Measurements from ENCODE around the gene MRPL4.
"Not testable (repeated sequence)": the region's sequence is repeated elsewhere in the genome, so short reads cannot be mapped to it uniquely, and the experiment has no call there.

The MRPL4 gene

DNA sequence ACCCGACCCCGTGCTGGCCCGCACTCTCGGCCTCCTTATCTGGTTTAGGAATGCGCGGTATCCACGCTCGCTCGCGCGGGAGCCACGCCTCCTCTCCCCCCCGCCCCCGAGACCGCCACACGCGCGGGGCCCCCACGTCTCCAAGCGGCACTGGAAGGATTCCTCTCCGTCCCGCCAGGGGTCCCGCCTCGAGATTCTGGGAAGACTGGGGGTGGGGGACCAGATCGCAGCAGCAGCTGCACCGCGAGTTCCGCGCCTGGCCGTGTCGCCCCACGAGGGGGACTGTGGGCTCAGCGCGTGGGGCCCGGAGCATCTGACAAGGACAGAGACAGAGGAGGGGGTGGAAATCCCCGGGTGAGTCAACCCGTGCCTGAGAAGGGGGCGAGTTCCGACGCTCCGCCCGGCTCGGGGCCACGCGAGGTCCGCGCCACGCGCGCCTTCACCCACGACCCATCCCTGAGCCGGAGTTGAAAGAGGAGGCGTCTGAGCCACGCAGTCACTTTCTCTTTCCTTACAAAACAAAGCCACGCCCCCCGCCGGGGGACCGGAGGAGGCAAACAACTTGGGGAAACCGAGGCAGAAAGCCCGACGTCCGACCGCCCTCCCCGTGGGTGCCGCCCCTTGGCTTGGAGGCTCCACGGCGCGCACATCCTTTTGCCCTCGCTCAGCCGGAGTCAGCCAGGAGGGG lies 21.7 kb upstream of the MRPL4 start:
- DNase-seq (ENCODE audit: low spot score): no peak

DNA sequence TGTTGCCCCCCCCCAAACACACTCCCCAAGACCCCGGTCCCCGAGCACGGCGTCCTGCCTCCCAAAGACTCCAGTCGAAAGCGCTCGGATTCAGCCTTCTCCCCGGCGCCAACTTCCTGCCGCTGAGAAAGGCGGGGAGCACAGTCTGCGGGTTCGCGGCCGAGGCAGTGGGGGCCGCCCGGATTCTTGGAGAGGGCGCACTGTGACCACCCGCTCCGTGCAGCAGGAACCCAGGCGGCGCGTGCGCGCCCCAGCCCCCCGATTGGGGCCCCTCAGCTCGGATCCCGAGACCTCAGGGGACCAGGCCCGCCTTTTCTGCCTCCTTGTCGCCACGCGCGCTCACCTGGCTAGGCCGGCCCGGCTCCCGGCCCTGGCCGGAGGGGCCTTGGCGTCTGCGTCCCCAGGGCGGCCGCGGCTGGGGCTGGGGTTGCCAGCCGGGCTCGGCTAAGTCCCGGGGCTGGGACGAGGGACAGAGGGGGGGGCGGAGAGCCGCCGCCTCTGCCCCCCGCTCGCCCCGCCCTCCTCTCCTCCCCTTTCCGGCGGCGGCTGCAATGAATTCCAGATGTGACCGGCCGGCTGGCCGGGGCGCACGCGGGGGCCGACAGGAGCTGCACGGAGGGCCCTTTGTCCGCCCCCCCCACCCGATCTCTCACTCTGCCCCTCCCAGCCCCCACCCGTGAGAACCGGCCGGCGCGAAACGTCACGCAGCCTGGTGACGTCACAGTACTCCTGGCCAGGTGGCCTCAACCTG lies 21.0 kb upstream of the MRPL4 start, which contains the start of gene S1PR2:
TSS of gene S1PR2 (minus strand) at position 471 of the 751 bp plus-strand sequence. CDS start 6,426 bp downstream, outside the sequence.
- peak; percentile 71 for DNase-seq (ENCODE audit: low spot score)

DNA sequence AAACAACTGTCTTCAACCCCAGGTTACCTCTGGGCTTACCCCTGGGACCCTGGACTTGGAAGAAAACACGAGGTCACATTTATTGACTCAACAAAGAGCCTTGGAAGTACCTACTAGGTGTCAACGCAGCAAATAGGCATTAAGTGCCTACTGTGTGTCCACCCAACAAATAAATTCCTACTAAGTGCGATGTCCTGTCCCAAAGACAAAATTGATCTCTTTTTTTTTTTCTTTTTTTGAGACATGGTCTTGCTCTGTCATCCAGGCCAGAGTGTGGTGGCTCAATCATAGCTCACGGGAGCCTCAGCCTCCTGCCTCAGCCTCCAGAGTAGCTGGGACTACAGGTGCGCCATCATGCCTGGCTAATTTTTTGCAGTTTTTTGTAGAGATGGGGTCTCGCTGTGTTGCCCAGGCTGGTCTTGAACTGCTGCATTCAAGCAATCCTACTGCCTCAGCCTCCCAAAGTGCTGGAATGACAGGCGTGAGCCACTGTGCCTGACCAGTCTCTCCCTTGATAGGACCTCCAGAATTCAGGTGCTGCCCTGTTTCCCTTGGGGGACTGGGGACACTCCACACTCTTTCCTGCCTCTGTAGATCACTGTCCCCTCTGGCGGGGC lies 20.3 kb upstream of the MRPL4 start:
- no peak for DNase-seq (ENCODE audit: low spot score)

DNA sequence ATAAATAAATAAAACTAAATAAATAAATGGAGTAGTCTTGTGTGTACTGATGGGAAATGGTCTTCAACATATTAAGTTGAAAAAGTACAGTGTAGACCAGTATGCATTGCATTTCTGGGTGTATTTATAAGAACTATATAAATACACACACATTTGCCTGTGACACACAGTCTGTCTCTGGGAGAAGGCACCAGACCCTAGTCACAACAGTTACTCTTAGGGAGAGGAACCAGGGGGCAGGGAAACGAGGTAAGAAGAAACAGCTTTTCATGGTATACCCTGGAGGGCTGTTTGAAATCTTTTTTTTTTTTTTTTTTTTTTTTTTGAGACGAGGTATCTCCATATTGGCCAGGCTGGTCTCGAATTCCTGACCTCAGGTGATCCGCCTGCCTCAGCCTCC lies 18.1 kb upstream of the MRPL4 start:
- DNase-seq (ENCODE audit: low spot score): no peak

DNA sequence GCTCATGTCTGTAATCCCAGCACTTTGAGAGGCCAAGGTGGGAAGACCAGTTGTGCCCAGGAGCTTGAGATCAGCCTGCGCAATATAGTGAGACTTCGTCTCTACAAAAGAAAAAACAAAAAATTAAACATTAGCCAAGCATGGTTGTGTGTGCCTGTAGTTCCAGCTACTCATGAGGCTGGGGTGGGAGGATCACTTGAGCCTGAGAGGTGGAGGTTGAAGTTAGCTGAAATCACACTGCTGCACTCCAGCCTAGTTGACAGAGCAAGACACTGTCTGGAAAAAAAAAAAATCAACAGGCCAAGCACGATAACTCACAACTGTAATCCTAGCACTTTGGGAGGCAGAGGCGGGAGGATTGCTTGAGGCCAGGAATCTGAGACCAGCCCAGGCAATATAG lies 17.0 kb upstream of the MRPL4 start:
- no peak for DNase-seq (ENCODE audit: low spot score)

DNA sequence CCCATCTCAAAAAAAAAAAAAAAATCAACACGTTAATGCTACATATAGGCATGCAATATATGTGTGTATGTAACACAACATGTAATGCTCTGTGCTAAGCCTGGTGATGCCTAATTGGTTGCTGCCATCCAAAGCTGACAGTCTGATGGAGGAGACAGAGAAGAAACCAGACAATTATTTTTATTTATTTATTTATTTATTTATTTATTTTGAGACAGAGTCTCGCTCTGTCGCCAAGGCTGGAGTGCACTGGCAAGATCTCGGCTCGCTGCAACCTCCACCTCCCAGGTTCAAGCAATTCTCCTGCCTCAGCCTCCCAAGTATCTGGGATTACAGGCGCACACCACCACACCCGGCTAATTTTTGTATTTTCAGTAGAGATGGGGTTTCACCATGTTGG lies 16.6 kb upstream of the MRPL4 start:
- not testable (repeated sequence) for DNase-seq (ENCODE audit: low spot score)

DNA sequence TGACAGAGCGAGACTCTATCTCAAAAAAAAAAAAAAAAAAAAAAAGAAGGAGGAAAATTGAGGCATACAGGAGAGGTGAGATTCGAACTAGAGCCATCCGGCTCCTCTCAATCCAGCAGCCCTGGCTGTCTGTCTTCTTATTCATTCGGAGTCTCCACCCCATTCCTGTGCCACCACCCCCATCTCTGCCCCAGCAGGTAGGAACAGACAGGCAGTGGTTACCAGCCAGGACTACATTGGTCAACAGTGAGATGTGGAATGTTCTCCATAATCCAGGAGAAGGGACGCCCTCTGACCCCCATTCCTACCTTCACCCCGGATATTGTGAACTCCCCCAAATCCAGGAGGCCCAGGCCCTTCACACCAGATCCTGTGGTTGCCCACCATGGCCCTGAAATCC lies 14.3 kb upstream of the MRPL4 start:
- no peak for DNase-seq (ENCODE audit: low spot score)

DNA sequence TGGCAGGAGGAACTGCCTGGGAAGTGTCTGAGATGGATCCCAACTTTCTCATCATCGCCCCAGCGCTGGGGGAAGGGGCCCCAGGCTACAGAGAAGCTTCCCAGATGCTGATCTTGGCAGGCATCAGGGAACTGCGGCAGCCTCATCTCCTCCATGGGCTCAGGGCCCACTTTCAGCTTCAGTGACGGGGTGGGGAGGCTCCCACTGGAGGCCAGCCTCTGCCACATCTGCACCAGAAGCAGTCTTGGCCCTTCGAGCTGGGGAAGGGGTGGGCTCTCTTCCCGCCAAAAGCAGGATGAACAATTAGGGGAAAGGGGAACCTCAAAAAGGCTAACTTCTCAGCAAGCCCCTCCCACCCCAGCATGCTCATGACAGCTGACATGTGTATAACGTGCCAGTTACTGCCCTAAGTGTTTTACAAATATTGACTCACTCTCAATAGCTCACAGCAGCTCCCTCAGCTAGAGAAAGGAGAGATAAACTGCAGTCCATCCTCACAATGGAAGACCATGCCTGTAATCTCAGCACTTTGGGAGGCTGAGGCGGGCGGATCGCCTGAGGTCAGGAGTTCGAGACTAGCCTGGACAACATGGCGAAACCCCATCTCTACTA lies 13.7 kb upstream of the MRPL4 start:
- peak; percentile 43 for DNase-seq (ENCODE audit: low spot score)

DNA sequence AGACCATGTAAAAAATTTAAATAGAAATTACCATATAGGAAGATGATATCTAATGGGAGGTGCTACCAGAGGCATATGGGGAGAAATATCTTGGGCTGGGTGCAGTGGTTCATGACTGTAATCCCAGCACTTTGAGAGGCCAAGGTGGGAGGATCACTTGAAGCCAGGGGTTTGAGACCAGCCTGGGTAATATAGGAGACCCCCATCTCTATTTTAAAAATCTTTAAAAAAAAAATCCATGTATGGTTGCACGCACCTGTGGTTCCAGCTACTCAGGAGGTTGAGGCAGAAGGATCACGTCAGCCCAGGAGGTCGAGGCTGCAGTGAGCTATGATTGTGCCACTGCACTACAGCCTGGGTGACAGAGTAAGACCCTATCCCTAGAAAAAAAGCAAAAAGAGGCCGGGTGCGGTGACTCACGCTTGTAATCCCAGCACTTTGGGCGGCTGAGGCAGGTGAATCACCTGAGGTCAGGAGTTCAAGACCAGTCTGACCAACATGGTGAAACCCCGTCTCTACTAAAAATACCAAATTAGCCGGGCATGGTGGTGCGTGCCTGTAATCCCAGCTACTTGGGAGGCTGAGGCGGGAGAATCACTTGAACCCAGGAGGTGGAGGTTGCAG lies 10.1 kb upstream of the MRPL4 start:
- DNase-seq (ENCODE audit: low spot score): not testable (repeated sequence)

DNA sequence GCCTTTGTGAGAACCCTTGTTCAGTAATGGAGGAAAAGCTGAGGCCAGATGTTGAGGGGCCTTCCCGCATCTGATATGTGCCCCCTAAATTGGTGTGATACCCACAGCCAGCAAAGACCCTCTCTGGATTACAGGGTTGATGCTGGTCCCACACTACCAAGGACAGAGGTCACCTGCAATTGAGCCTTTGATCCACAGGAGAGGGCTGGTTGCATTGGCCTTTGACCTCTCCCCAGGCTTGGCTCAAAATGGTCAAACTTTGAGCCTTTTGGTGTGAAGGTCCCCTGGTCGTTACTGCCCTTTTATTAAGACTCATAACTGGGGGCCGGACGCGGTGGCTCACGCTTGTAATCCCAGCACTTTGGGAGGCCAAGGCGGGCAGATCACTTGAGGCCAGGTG lies 8.4 kb upstream of the MRPL4 start:
- DNase-seq (ENCODE audit: low spot score): no peak

DNA sequence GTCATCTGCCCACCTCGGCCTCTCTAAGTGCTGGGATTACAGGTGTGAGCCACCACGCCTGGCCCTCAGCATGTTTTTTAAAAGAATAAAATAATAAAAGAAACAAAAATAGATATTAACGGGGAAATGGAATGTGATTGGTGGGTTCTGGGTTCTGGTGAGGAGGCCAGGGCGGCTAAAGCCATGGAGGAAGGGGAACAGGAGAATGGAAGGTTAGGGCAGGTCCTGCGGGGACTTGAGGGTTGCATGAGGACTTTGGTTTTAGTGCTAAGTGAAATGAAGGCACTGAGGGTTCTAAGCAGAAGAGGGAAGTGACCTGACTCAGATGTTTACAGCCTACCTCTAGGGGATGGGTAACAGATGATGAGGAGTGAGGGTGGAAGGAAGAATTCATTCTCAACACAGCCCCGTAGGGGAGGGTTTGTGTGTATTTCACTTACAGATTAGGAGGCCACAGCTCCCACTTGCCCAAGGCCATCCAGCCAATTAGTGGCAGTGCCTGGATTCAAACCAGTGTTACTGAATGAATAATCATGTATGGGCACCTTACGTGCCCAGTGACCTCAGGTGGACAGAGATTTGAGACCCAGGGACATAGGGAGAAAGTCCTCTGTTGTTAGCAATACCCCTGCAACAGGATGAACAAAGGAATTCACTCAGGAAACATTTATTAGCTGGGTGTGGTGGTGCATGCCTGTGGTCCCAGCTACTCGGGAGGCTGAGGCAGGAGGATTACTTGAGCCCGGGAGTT lies 6.7 kb upstream of the MRPL4 start:
- DNase-seq (ENCODE audit: low spot score): no peak

DNA sequence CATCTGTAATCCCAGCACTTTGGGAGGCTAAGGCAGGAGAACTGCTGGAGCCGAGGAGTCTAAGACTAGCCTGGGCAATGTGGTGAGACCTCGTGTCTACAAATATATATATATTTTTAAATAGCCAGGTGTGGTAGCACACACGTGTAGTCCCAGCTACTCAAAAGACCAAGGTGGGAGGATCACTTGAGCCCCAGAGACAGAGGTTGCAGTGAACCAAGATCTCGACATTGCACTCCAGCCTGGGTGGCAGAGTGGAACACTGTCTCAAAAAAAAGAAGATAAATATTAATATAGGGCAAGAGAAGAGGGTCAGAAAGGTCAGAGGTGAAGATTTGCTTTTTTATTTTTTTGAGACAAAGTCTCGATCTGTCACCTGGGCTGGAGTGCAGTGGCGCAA lies 5.5 kb upstream of the MRPL4 start:
- DNase-seq (ENCODE audit: low spot score): no peak

DNA sequence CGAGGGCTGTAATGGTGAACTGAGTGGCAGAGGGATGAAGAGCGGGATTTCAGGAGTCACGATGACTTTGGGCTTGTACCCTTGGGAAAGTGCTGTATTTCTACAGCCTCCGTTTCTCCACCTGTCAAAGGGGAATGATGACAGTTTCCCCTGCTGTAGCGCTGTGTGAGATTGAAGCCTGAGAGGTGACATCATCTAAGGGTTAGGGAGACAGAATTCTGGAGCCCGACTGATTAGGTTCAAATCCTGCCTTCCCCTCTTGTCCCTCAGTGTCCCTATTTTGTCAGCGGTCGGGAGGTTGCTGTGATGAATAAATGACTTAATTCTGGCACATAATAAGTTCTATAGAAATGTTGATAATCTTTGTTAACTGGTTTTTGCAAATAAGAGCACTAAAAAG lies 693 bp downstream of the MRPL4 start:
- DNase-seq (ENCODE audit: low spot score): no peak

DNA sequence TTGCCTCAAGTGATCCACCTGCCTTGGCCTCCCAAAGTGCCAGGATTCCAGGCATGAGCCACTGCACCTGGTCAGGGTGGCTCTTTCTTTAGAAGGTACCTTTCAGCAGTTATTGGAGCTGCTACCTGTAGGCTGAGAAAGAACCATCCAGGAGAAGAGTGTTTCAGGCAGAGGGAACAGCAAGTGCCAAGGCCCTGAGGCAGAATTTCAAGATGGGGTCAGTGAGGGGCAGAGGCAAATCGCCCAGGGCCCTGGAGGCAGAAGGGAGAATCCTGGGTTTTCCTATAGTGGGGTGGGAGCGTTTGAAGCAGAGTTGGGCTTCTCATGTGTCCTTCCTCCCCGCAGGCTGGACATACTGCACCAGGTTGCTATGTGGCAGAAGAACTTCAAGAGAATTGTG lies 2.2 kb downstream of the MRPL4 start:
- no peak for DNase-seq (ENCODE audit: low spot score)

DNA sequence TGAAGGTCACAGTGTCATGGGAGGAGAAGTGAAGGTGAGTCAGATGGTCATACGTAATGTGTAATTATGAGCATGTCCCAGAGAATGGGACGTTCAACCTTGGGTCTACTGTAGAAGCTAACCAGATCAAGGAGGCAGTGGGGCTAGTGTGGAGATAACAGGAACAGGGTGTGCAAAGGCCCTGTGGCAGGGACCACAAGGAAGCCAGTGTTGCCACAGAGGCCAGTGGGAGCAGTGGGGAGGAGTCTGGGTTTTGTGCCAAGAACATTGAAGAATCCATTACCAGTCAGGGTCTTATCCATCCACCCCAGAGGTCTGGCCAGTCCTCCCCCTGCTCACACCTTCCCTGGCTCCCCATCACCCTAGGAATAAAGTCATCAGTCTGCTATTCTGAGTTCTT lies 3.3 kb downstream of the MRPL4 start:
- no peak for DNase-seq (ENCODE audit: low spot score)

DNA sequence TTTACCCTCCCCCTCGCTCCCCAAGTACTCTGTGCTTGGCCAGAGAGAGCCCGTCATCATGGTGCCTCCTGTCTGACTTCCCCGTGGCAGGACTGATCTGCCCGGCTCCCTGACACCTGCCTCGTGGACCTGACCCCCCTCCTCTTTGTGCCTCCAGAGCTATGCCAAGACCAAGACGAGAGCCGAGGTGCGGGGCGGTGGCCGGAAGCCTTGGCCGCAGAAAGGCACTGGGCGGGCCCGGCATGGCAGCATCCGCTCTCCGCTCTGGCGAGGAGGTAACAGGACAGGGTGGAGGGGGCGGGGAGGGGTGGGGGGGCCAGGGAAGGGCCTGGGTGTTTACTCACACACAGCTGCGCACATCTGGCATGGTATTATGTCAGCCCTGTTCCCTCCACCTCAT lies 4.5 kb downstream of the MRPL4 start:
- no peak for DNase-seq (ENCODE audit: low spot score)

DNA sequence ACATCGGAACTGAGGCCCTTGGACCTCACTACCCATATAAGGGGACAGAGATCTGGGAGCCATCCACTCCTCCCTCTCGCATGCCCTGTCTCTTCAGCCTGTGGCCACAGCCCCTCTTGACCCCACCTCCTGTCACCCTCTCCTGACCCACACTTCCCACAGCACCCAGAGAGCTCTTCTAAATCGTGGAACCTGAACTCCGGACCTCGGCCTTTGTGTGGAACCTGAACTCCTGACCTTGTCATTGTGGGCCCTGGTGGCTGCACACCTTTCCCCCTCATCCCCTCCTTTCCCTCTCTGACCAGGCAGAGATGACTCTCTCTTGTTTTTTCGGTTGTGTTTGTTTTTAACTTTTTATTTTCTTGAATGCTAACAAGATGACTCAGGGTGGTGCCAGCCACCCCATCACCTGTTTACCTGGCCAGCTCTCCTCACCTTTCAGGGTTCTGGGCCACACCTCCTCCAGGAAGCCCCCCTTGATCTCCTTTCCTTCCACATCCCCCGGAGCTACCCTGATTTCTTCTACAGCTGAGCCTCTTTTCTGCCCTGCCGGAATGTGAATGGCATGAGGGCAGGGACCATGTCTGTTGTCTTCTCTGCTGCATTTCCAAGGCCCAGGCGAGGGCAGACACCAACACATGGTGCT lies 5.1 kb downstream of the MRPL4 start:
- no peak for DNase-seq (ENCODE audit: low spot score)

DNA sequence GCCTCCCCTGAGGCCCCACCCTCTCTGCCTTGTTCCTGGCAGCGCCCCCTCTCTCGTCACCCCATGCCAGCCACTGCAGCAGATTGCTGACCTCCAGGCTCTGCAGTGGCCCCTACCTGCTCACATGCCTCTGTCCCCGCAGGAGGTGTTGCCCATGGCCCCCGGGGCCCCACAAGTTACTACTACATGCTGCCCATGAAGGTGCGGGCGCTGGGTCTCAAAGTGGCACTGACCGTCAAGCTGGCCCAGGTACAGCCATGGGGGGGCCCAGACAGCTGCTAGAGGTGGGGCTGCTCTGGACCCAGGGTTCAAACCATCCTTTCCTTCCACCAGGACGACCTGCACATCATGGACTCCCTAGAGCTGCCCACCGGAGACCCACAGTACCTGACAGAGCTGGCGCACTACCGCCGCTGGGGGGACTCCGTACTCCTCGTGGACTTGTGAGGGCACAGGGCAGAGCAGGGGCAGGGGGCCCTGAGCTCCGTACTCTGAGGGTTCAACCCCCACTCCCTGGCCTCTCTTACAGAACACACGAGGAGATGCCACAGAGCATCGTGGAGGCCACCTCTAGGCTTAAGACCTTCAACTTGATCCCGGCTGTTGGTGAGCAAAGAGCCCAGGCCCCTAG lies 6.2 kb downstream of the MRPL4 start:
- DNase-seq (ENCODE audit: low spot score): no peak

DNA sequence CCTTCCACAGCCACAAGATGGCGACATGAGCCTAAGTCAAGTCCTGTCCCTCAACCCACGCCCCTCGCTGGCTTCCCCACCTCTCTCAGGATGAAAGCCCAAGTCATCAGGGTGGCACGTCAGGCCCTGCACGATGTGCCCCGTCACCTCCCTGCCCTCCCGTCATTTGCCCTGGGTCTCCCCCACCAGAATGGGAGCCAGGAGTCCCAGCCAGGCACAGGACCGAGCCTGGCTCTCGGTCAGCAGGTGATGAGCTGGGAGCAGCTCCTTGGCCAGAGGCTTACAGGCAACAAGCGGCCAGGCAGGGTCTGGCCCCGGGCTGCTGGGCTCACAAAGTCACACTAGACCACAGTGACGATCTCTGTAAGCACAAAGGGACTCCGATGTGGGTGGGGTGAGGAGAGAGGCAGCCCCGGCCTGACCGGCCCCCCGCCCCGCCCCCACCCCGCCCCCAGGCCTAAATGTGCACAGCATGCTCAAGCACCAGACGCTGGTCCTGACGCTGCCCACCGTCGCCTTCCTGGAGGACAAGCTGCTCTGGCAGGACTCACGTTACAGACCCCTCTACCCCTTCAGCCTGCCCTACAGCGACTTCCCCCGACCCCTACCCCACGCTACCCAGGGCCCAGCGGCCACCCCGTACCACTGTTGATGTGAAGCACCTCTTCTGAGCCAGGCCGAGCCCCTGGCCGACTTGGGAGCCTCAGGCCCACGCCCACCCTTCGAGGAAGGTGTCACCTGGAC lies 7.3 kb downstream of the MRPL4 start:
- peak; percentile 78 for DNase-seq (ENCODE audit: low spot score)

DNA sequence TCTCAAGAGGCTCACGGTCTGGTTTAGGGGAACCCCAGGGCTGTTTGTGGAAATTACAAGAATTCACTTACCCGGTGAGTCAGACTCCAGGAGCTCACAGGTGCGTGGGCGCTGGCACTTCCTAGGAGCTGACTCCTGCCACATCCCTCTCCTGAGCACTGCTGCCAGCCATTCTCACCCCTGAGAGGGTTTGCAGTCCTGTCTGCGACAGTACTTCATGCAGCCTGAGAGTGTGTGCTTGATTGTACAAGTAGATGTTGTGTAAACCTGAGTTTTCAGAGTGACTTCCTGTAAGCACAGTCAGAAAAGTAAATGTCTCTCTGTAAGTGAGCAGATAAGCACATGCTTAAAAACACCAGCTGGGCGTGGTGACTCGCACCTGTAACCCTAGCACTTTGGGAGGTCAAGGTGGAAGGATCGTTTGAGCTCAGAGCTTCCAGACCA lies 8.1 kb downstream of the MRPL4 start:
- DNase-seq (ENCODE audit: low spot score): no peak
